NOMO-1 (cell line): ENCODE results near the gene PROCR.
A peak's percentile ranks its signal among the peaks of the same experiment; 100 is the strongest.
"Not testable (repeated sequence)": the region's sequence is repeated elsewhere in the genome, so short reads cannot be mapped to it uniquely, and the experiment has no call there.

Source experiments
- DNase-seq, 2 experiments: peaks; one replicate each; lab custom pipeline; 2025; ENCODE audit not compliant: unreplicated experiment in 2 of 2; lab: John Stamatoyannopoulos, UW

The PROCR gene

DNA sequence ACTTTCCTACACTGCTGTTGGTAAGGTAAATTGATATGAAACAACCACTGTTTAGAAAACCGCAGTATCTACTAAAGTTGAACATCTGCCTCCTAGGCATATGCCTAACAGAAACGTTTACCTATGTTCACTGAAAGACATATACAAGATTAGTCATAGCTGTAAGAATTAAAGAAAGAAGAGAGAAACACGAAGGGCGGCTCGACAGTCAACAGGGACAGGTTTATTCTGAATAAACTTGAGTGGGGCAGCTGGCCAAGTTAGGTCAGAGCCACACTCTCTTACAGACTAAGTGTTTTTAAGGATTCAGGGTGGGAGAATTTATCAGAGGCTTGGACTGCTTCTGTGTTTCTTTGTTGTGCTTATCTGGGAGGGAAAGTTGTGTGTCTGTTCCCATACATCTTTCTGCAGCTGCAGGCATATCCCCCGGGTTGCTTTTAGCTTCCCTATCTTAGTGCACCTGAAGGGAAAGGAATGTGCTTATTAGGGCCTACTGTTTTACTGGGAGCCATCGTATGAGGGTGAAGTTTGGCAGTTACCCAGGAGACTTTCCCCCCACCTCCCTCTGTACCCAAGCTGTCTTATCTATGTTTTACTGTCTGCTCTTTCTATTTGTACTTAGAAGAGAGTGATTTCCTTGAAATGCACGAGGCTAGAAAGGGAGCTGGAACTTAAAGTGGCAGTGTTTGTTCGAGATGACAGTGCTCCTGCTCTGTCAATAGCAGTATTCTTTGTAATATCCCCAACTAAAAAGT lies 20.4 kb downstream of the PROCR start:
- DNase-seq, result no peak

DNA sequence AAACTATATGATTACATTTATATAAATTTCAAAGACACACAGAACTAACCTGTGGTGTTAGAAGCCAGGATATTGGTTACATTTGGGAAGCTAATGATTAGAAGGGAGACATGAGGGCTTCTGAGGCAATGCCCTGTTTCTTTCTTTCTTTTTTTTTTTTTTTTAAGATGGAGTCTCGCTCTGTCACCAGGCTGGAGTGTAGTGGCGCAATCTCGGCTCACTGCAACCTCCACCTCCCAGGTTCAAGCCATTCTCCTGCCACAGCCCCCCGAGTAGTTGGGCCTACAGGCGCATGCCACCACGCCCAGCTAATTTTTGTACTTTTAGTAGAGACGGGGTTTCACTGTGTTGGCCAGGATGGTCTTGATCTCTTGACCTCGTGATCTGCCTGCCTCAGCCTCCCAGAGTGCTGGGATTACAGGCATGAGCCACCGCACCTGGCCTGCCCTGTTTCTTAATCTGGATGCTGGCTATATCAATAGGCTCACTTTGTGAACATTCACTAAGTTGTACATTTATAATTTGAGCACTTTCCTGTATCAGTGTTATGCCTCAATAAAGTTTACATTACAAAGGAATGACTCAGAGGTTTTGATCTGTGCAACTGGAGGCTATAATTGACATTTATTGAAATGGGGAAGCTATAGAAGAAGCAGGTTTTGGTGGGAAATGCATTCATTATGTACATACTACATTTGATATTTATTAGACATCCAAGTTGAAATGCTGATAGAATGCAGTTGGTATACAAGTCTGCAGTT lies 21.3 kb downstream of the PROCR start:
- not testable (repeated sequence) for DNase-seq

GRCh38 chr20:35196313-35196712 lies 24.4 kb downstream of the PROCR start:
- DNase-seq, result no peak

DNA sequence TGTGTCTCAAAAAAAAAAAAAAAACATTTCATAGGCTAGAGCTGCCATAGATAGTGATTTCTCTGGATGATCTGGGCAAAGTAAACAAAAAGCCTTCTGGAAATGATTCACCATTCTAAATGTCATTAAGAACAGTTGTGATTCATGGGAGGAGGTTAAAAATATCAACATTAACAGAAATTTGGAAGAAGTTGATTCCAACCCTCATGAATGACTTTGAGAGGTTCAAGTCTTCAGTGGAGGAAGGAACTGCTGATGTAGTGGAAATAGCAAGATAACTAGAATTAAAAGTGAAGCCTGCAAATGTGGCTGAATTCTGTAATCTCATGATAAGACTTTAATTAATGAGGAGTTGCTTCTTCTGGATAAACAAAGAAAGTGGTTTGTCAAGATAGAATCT lies 27.9 kb downstream of the PROCR start:
- no peak for DNase-seq

- DNase-seq, result no peak
Observed at GRCh38 chr20:35200267-35200666, 28.4 kb downstream of the PROCR start.

DNA sequence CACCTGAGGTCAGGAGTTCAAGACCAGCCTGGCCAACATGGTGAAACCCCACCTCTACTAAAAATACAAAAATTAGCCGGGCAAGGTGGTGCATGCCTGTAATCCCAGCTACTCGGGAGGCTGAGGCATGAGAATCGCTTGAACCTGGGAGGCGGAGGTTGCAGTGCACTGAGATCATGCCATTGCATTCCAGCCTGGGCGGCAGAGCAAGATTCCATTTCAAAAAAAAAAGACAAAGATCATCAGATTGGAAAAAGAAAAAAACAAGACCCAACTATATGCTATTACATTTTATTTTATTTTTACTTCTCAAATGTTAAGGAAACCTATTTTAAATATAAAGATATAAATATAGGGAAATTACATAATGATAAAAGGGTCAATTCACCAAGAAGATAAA lies 29.6 kb downstream of the PROCR start:
- not testable (repeated sequence) for DNase-seq

DNA sequence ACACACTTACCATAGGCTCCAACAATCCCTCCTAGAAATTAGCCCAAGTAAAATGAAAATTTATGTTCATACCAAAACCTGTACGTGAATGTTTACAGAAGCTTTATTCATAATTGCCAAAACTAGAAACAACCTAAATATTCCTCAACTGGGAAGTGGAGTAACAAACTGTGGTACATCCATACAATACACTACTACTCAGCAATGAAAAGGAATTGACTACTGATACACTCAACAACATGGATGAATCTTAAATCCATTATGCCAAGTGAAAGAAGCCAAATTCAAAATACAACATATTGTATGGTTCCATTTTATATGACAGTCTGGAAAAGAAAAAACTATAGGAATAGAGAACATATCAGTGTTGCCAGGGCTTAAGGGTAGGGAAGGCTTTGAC lies 34.9 kb downstream of the PROCR start:
- DNase-seq, result no peak

- peak; percentile 17 to 75 for DNase-seq
Observed at GRCh38 chr20:35207950-35208611, 36.2 kb downstream of the PROCR start.

DNA sequence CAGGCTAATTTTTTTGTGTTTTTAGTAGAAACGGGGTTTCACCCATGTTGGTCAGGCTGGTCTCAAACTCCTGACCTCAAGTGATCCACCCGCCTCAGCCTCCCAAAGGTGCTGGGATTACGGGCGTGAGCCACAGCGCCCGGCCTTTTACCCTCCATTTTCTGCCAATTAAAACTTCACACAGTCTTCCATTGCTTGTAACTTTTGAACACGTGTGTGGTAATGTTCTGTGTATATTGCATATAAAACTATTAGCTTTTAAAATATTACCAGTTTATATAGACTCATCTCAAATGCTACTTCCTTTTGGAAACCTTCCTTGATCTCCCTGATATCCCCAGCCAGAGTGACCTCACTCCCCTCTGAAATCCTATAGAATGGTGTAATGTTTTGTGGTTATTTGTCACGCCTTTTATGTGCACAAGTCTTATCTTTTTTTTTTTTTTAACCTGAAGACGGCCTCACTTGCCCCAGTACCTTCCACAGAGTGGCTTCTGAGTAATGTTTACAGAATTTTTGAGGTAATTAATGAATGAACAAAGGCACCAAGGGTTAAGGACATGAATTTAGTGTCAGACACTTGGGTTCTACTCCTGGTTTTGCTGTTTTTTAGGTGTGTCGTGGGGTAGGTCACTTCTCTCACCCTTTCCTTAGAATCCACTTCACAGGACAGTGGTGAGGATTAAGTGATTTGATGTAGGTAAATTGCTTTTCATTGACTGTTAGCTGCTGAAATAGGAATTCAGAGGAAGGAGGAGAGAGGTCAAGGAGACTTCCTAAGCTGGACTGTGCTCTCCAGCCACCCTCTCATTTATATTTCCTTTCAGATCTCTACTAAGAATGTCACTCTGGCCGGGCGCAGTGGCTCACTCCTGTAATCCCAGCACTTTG lies 43.4 kb downstream of the PROCR start:
- no peak for DNase-seq

DNA sequence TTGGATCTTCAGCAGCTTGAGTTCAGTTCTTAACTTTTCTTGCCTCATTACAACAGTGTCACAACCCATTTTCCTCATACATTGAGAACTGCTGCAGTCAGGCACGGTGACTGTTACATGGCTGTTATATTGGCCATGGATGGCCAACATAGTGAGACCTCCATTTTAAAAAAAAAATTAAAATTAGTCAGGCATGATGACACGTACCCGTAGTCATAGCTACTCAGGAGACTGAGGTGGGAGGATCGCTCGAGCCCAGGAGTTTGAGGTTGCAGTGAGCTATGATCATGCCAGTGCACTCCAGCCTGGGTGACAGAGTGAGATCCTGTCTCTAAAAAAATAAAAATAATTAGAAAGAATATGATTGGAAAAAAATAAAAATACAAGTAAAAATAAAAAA lies 44.7 kb downstream of the PROCR start:
- DNase-seq, result no peak

DNA sequence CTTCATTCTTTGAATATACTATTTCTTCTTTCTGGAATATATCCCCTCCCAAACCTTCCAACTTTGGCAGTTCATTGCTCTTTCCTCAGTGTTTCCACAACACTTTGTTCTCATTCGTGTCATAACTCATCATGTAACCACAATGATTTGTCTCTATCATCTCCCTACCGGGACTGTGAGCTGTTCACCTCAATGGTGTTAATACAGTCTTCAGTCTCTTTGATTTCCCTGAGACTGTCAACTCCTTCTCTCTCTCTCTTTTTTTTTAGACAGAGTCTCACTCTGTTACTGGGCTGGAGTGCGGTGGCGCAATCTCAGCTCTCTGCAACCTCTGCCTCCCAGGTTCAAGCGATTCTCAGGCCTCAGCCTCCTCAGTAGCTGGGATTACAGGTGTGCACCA lies 52.1 kb downstream of the PROCR start:
- DNase-seq, result no peak

GRCh38 chr20:35224536-35224935 lies 52.7 kb downstream of the PROCR start:
- no peak for DNase-seq

DNA sequence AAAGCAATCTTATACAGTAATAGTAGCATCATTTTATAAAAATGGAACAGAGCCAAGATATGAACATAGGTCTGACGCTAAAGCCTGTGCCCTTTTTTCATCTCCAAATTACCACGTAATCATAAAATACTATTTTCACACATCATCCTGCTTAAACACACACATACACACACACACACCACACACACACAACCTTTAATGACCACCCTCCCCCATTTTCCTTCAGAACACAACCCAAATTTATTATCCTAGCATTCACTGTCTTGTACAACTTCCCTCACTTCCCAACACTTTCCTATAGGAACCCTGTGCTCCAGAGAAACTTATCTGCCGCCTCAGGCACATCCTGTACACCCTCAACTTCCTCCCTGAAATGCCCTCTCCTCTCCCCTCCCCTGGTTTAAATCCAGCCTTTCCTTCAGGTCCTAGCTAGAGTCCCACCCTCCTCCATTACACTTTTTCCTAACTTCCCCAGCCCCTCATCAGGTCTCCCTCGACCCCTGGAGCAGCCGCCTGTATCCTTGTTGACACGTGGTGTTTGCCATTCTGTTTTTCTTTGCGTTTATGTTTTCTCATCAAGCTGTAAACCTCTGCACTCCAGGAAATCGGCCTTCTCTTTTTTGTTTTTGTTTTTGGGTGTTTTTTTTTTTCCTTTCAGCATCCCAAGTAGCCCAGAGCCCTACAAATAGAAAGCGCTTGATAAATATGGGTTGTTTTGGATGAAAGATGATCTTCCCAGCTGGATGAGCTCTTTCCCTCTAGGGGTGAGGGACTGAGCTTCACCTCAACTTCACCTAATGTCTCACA lies 53.6 kb downstream of the PROCR start:
- DNase-seq, result no peak

- DNase-seq, result no peak
Observed at GRCh38 chr20:35226126-35226883, 54.4 kb downstream of the PROCR start, which contains the start of gene MMP24. TSS of gene MMP24 (plus strand) at chr20:35226690. CDS start at chr20:35226739, 49 bp downstream.
